GM12878 (cell line): Measurements from ENCODE around the gene PCDH15. TPM values are rescaled to one million over a fixed set of nuclear protein-coding genes. Genes with fewer than 3 reads are reported as not detected.

ENCODE experiments used
- ATAC-seq: fragments of 200-7000 bp; cut with Tn5 transposase; 3 replicates; pipeline ENCODE4 v1.9.1; 2020; ENCODE audit warnings: mild to moderate bottlenecking, moderate library complexity
- BruUV-seq: library from RNA; stranded (reverse); fragments of 400-500 nt; replicated peaks from 2 replicates; lab custom pipeline; 2021; lab: Mats Ljungman, UMichigan
- CTCF ChIA-PET: fragments of 300-600 bp; sonication (Branson Sonifier 250); formaldehyde crosslinking; extraction: SDS; loops from one replicate; lab custom pipeline; 2021; ENCODE audit warnings: inconsistent platforms; lab: Yijun Ruan, JAX
- POLR2A ChIA-PET: fragments of 350-600 bp; formaldehyde crosslinking; extraction: SDS; loops from one replicate; lab custom pipeline; 2021; ENCODE audit warnings: inconsistent platforms; lab: Charles Lee
- RAD21 ChIA-PET: fragments of 300-600 bp; sonication (Branson Sonifier 250); formaldehyde crosslinking; loops from one replicate; lab custom pipeline; 2023; ENCODE audit warnings: antibody characterized with exemption; ENCODE audit not compliant: unreplicated experiment; lab: Charles Lee
- SMC1A ChIA-PET: fragments of 300-600 bp; sonication (Branson Sonifier 250); formaldehyde crosslinking; loops from one replicate; lab custom pipeline; 2023; ENCODE audit not compliant: unreplicated experiment, uncharacterized antibody; lab: Charles Lee
- DNase-seq: peaks from one replicate; pipeline ENCODE4 v3.0.0-alpha.2; 2011; ENCODE audit warnings: low read depth, low spot score
- FAIRE-seq: peaks from 3 replicates; lab custom pipeline; 2011; peaks lifted over from hg19 to GRCh38; lab: Jason Lieb, UNC
- H2AFZ ChIP-seq: 2 replicates; pipeline ENCODE4 v1.6.0; 2011; ENCODE audit warnings: low read depth, low read length, control low read depth; ENCODE audit not compliant: control insufficient read depth
- H3K27ac ChIP-seq: 2 replicates; pipeline ENCODE4 v1.5.1; 2011; ENCODE audit warnings: control low read depth; ENCODE audit not compliant: control insufficient read depth, insufficient read depth
- H3K27me3 ChIP-seq, 2 experiments: replicated peaks in 1 of 2; 2 replicates each; pipeline versions ENCODE4 v1.6.0 to v1.6.1; 2011; ENCODE audit warnings: low read length in 1 of 2; ENCODE audit not compliant: control insufficient read depth in 2 of 2, insufficient read depth in 2 of 2
- H3K36me3 ChIP-seq, 2 experiments: 2 replicates each; pipeline ENCODE4 v1.5.1; 2011; ENCODE audit warnings: low read length in 1 of 2; ENCODE audit not compliant: control insufficient read depth in 2 of 2, insufficient read depth in 2 of 2
- H3K4me1 ChIP-seq: 2 replicates; pipeline ENCODE4 v1.6.1; 2011; ENCODE audit warnings: mild to moderate bottlenecking, low read length, moderate library complexity, mixed read lengths; ENCODE audit not compliant: control insufficient read depth, insufficient read depth
- H3K4me2 ChIP-seq: 2 replicates; pipeline ENCODE4 v1.6.0; 2011; ENCODE audit warnings: control low read depth; ENCODE audit not compliant: control insufficient read depth, insufficient read depth
- H3K4me3 ChIP-seq: fragments of 200-600 bp; sonication (generic); 2 replicates; pipeline ENCODE4 v1.5.1; 2016
- H3K79me2 ChIP-seq: 2 replicates; pipeline ENCODE4 v1.6.0; 2011; ENCODE audit warnings: low read length; ENCODE audit not compliant: control insufficient read depth, insufficient read depth
- H3K9ac ChIP-seq: 2 replicates; pipeline ENCODE4 v1.8.0; 2011; ENCODE audit warnings: low read length, control low read depth, mixed read lengths; ENCODE audit not compliant: control insufficient read depth, insufficient read depth
- H3K9me3 ChIP-seq: replicated peaks from 3 replicates; pipeline ENCODE4 v1.5.1; 2011; ENCODE audit warnings: mild to moderate bottlenecking, low read length; ENCODE audit not compliant: control insufficient read depth, insufficient read depth
- H4K20me1 ChIP-seq: 2 replicates; pipeline ENCODE4 v1.6.0; 2011; ENCODE audit not compliant: control insufficient read depth, insufficient read depth
- BCL3 ChIP-seq: IDR thresholded peaks from 2 replicates; pipeline ENCODE4 v1.6.1; 2011; ENCODE audit warnings: borderline replicate concordance, low read depth, mild to moderate bottlenecking, moderate library complexity, low read length; ENCODE audit not compliant: insufficient read depth, poor library complexity, severe bottlenecking
- MEF2A ChIP-seq: IDR thresholded peaks from 2 replicates; pipeline ENCODE4 v1.6.1; 2011; ENCODE audit warnings: low read depth, mild to moderate bottlenecking, low read length, moderate library complexity; ENCODE audit not compliant: insufficient read depth
- NR2F1 ChIP-seq: fragments of 450-650 bp; conservative IDR thresholded peaks from 2 replicates; pipeline ENCODE4 v1.6.1; 2017; ENCODE audit warnings: mild to moderate bottlenecking
- RAD51 ChIP-seq: fragments of 450-650 bp; IDR thresholded peaks from 2 replicates; pipeline ENCODE4 v1.6.1; 2016; ENCODE audit warnings: moderate library complexity, mild to moderate bottlenecking, inconsistent platforms
- RBBP5 ChIP-seq: fragments of 200-600 bp; sonication (generic); conservative IDR thresholded peaks from 2 replicates; pipeline ENCODE4 v1.6.1; 2016
- RFX5 ChIP-seq: IDR thresholded peaks from 2 replicates; pipeline ENCODE4 v1.6.1; 2011; ENCODE audit warnings: low read depth, low read length, improper control_type of control experiment
- ZNF217 ChIP-seq: fragments of 450-650 bp; IDR thresholded peaks from 2 replicates; pipeline ENCODE4 v1.6.1; 2017; ENCODE audit warnings: antibody characterized with exemption, mild to moderate bottlenecking
- ZNF622 ChIP-seq: fragments of 450-650 bp; IDR thresholded peaks from 2 replicates; pipeline ENCODE4 v1.6.1; 2017; ENCODE audit warnings: mild to moderate bottlenecking, inconsistent platforms
- WGBS: methylation state at CpG from one replicate; pipeline ENCODE4 v1.1.6; 2016; ENCODE audit warnings: low lambda C conversion rate; ENCODE audit not compliant: insufficient replicate concordance, insufficient coverage; ENCODE audit errors: missing lambda C conversion rate; 5-methylcytosine and 5-hydroxymethylcytosine counted together
- in situ Hi-C: fragments of 300-500 bp; cut with MboI; formaldehyde crosslinking; loops from 9 replicates; pipeline ENCODE4 v1.14.3; 2018; ENCODE audit warnings: mixed read lengths
- intact Hi-C: fragments of 100-400 bp; cut with micrococcal nuclease; formaldehyde crosslinking; loops from one replicate; pipeline ENCODE4 v1.14.2; 2022; ENCODE audit not compliant: unreplicated experiment
- polyA plus RNA-seq, 11 experiments: library from polyadenylated mRNA; depleted of rRNA in 4 of 11; unstranded in 6 of 11; stranded (reverse) in 5 of 11; fragments of >200 nt; fragmentation: Nextera tagmentation in 4 of 11; fragmentation: Illumina TruSeq in 1 of 11; extraction: Ambion mirVana in 4 of 11; extraction: Trizol in 1 of 11; gene quantifications; 1 replicate in 1 of 11; 2 replicates in 10 of 11; pipeline versions ENCODE4 v1.2.1 to v1.2.3, GENCODE V29; 2011 to 2016; ENCODE audit warnings: inconsistent platforms in 2 of 11, missing spikeins in 2 of 11, low read depth in 1 of 11
- total RNA-seq, 4 experiments: library from RNA; depleted of rRNA in 3 of 4; stranded (reverse); fragments of >200 nt in 3 of 4; fragmentation: Illumina TruSeq in 1 of 4; extraction: Trizol in 1 of 4; gene quantifications; 2 replicates each; pipeline versions ENCODE4 v1.2.1 to v1.2.3, GENCODE V29; 2013 to 2021
- TF ChIP-seq, protein P1 (sequence below): fragments of 450-650 bp; IDR thresholded peaks from 2 replicates; pipeline ENCODE4 v1.6.1; 2018; ENCODE audit warnings: borderline replicate concordance, mild to moderate bottlenecking; ENCODE audit not compliant: partially characterized antibody

Gene PCDH15
- total and polyA plus RNA-seq, 10 of the 15 experiments (the other 5 are each of a cell fraction or from before 2014, with no cell fraction given), result 0.03 to 0.52 (median 0.07) TPM; not detected in 6

- Histone ChIP-seq H3K27ac (no peak overlapping the region), H3K36me3 (no peaks in the 10 kb centered on the region), H3K4me3 (no peak overlapping the region), H3K27me3 (no peaks in the 10 kb centered on the region), H3K79me2 (no peaks in the 10 kb centered on the region), H4K20me1 (no peaks in the 10 kb centered on the region), H3K4me1 (no peaks in the 10 kb centered on the region), H2AFZ (no peak overlapping the region), H3K9ac (no peak overlapping the region), H3K9me3 (no peaks in the 10 kb centered on the region), H3K4me2 (no peak overlapping the region)
- in situ Hi-C loops (no loop called here), intact Hi-C loops (no loop called here)
- TF ChIP-seq, protein P1, sequence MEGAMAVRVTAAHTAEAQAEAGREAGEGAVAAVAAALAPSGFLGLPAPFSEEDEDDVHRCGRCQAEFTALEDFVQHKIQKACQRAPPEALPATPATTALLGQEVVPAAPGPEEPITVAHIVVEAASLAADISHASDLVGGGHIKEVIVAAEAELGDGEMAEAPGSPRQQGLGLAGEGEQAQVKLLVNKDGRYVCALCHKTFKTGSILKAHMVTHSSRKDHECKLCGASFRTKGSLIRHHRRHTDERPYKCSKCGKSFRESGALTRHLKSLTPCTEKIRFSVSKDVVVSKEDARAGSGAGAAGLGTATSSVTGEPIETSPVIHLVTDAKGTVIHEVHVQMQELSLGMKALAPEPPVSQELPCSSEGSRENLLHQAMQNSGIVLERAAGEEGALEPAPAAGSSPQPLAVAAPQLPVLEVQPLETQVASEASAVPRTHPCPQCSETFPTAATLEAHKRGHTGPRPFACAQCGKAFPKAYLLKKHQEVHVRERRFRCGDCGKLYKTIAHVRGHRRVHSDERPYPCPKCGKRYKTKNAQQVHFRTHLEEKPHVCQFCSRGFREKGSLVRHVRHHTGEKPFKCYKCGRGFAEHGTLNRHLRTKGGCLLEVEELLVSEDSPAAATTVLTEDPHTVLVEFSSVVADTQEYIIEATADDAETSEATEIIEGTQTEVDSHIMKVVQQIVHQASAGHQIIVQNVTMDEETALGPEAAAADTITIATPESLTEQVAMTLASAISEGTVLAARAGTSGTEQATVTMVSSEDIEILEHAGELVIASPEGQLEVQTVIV, result no peak
- ChIA-PET RAD21 (no interaction called here), CTCF (no interaction called here), SMC1A (no interaction called here), POLR2A (no interaction called here)
- BruUV-seq, result no TSS peak
- 0% methylated on average over 2 of the region's 2 CpGs for WGBS
- DNase-seq (no peak), FAIRE-seq (no peak), ATAC-seq (no peak)
Observed at GRCh38 chr10:54577682-54578081, 223.3 kb downstream of the PCDH15 start.

DNA sequence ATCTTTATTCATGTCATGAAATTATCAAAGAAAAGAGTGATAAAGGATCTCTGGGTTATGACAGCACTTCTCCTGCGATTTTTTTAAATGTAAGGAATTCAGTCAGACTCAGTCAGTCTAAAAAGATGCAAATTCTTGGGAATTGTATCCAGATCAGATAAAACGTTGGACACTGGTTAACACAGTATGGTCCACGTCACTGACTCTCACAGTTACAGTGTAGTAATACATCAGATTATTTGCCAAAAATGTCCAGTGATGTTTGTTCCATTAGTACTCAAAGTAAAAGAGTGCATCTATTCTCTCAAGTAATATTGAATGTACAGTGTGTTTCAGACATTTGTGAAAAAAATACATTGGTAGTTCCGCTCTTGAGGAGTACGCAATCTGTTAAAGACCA is 224.5 kb downstream of the PCDH15 start:
- ChIA-PET POLR2A (no interaction called here), CTCF (no interaction called here), SMC1A (interaction anchor here (0.6 kb wide), 1 partner anchor 227 kb away, joined by 4 read pairs; no protein-coding TSS in a partner anchor), RAD21 (no interaction called here)
- Histone ChIP-seq H3K27me3 (no peaks in the 10 kb centered on the region), H3K27ac (no peak overlapping the region), H3K4me1 (no peaks in the 10 kb centered on the region), H3K36me3 (no peaks in the 10 kb centered on the region), H3K4me2 (no peak overlapping the region), H3K4me3 (no peak overlapping the region), H3K9ac (no peak overlapping the region), H3K9me3 (no peaks in the 10 kb centered on the region), H2AFZ (no peak overlapping the region), H4K20me1 (no peaks in the 10 kb centered on the region), H3K79me2 (no peaks in the 10 kb centered on the region)
- FAIRE-seq, result no peak
- in situ Hi-C loops, result no loop called here
- ATAC-seq, result no peak
- intact Hi-C loops, result no loop called here
- no peak for DNase-seq
- TF ChIP-seq MEF2A, result no peak
- no peak for TF ChIP-seq RBBP5
- no peak for TF ChIP-seq RFX5
- no peak for TF ChIP-seq ZNF217
- TF ChIP-seq NR2F1, result no peak
- no peak for TF ChIP-seq BCL3
- TF ChIP-seq ZNF622, result no peak
- no peak for TF ChIP-seq RAD51
- 39% methylated on average over 5 of the region's 5 CpGs for WGBS
- BruUV-seq, result no TSS peak
